Measurements from ENCODE around the gene ABI1. TPM values are rescaled to one million over a fixed set of nuclear protein-coding genes. Genes with fewer than 3 reads are reported as not detected.

Gene ABI1
- total RNA-seq, 1 experiment from 2014 or later = 79.8 TPM

- Histone ChIP-seq H3K4me3 (ENCODE audit: low read length) (no peak overlapping the region), H3K9me2 (replicated peaks; ENCODE audit: insufficient read depth, low read length) (no peaks in the 10 kb centered on the region), H3K4me1 (ENCODE audit: low read length) (peaks cover 13% of the 10 kb centered on the region), H3K4me2 (ENCODE audit: low read depth, low read length, poor library complexity, severe bottlenecking) (no peak overlapping the region), H2AFZ (ENCODE audit: low read length) (no peak overlapping the region), H3K9ac (ENCODE audit: low read length) (no peak overlapping the region), H3K27ac (ENCODE audit: low read length) (no peak overlapping the region), H3K36me3 (ENCODE audit: insufficient read depth, low read length) (no peaks in the 10 kb centered on the region), H4K20me1 (ENCODE audit: insufficient read depth, low read depth, low read length) (no peaks in the 10 kb centered on the region), H3K79me2 (ENCODE audit: low read length) (no peaks in the 10 kb centered on the region), H3K9me3 (ENCODE audit: low read length) (no peaks in the 10 kb centered on the region), H3K27me3 (ENCODE audit: low read length) (no peaks in the 10 kb centered on the region)
- peak; percentile 84 for DNase-seq
These were observed 21.0 kb upstream of the ABI1 start for GRCh38 chr10:26881600-26882331.

- Histone ChIP-seq H3K9me2 (replicated peaks; ENCODE audit: insufficient read depth, low read length) (no peaks in the 10 kb centered on the region), H2AFZ (ENCODE audit: low read length) (no peak overlapping the region), H3K4me1 (ENCODE audit: low read length) (peaks cover 13% of the 10 kb centered on the region), H4K20me1 (ENCODE audit: insufficient read depth, low read depth, low read length) (no peaks in the 10 kb centered on the region), H3K9ac (ENCODE audit: low read length) (no peak overlapping the region), H3K4me3 (ENCODE audit: low read length) (no peak overlapping the region), H3K36me3 (ENCODE audit: insufficient read depth, low read length) (no peaks in the 10 kb centered on the region), H3K9me3 (ENCODE audit: low read length) (no peaks in the 10 kb centered on the region), H3K79me2 (ENCODE audit: low read length) (no peaks in the 10 kb centered on the region), H3K27me3 (ENCODE audit: low read length) (no peaks in the 10 kb centered on the region), H3K27ac (ENCODE audit: low read length) (no peak overlapping the region), H3K4me2 (ENCODE audit: low read depth, low read length, poor library complexity, severe bottlenecking) (no peak overlapping the region)
- DNase-seq = no peak
These were observed 19.0 kb upstream of the ABI1 start for GRCh38 chr10:26879744-26880143.

GRCh38 chr10:26870766-26871165 lies 10.0 kb upstream of the ABI1 start:
- H3K36me3 ChIP-seq (ENCODE audit: insufficient read depth, low read length) = no peaks in the 10 kb centered on the region
- no peaks in the 10 kb centered on the region for H4K20me1 ChIP-seq (ENCODE audit: insufficient read depth, low read depth, low read length)
- H3K9me2 ChIP-seq (replicated peaks; ENCODE audit: insufficient read depth, low read length) = no peaks in the 10 kb centered on the region
- no peaks in the 10 kb centered on the region for H3K27me3 ChIP-seq (ENCODE audit: low read length)
- H3K9me3 ChIP-seq (ENCODE audit: low read length) = no peaks in the 10 kb centered on the region
- no peak for DNase-seq
- H3K79me2 ChIP-seq (ENCODE audit: low read length) = no peaks in the 10 kb centered on the region
- H3K4me3 ChIP-seq (ENCODE audit: low read length) = no peak overlapping the region
- no peak overlapping the region for H3K4me2 ChIP-seq (ENCODE audit: low read depth, low read length, poor library complexity, severe bottlenecking)
- no peak overlapping the region for H3K9ac ChIP-seq (ENCODE audit: low read length)
- H3K4me1 ChIP-seq (ENCODE audit: low read length) = peaks cover 10% of the 10 kb centered on the region
- no peak overlapping the region for H2AFZ ChIP-seq (ENCODE audit: low read length)
- no peak overlapping the region for H3K27ac ChIP-seq (ENCODE audit: low read length)

- Histone ChIP-seq H3K4me1 (ENCODE audit: low read length) (peaks cover 10% of the 10 kb centered on the region), H3K4me2 (ENCODE audit: low read depth, low read length, poor library complexity, severe bottlenecking) (peak overlapping the region; percentile 53), H3K27me3 (ENCODE audit: low read length) (no peaks in the 10 kb centered on the region), H3K4me3 (ENCODE audit: low read length) (peak overlapping the region; percentile 48; the same call in 1 of the 2 replicates), H3K79me2 (ENCODE audit: low read length) (no peaks in the 10 kb centered on the region), H3K27ac (ENCODE audit: low read length) (no peak overlapping the region), H3K9me3 (ENCODE audit: low read length) (no peaks in the 10 kb centered on the region), H2AFZ (ENCODE audit: low read length) (peak overlapping the region; percentile 92), H4K20me1 (ENCODE audit: insufficient read depth, low read depth, low read length) (no peaks in the 10 kb centered on the region), H3K9ac (ENCODE audit: low read length) (peak overlapping the region; percentile 24; the same call in 1 of the 2 replicates), H3K36me3 (ENCODE audit: insufficient read depth, low read length) (no peaks in the 10 kb centered on the region), H3K9me2 (replicated peaks; ENCODE audit: insufficient read depth, low read length) (no peaks in the 10 kb centered on the region)
- DNase-seq = peak; percentile 44
These were observed 8.8 kb upstream of the ABI1 start for GRCh38 chr10:26869528-26869927.

GRCh38 chr10:26863351-26864076 lies 2.8 kb upstream of the ABI1 start:
- Histone ChIP-seq H3K4me2 (ENCODE audit: low read depth, low read length, poor library complexity, severe bottlenecking) (no peak overlapping the region), H3K27me3 (ENCODE audit: low read length) (no peaks in the 10 kb centered on the region), H3K79me2 (ENCODE audit: low read length) (peaks cover 22% of the 10 kb centered on the region), H3K9me3 (ENCODE audit: low read length) (no peaks in the 10 kb centered on the region), H2AFZ (ENCODE audit: low read length) (no peak overlapping the region), H3K9me2 (replicated peaks; ENCODE audit: insufficient read depth, low read length) (no peaks in the 10 kb centered on the region), H3K9ac (ENCODE audit: low read length) (no peak overlapping the region), H3K36me3 (ENCODE audit: insufficient read depth, low read length) (no peaks in the 10 kb centered on the region), H4K20me1 (ENCODE audit: insufficient read depth, low read depth, low read length) (0 out of 2 replicates have a peak, but pooled peaks cover 5% of the 10 kb centered on the region), H3K4me1 (ENCODE audit: low read length) (peaks cover 11% of the 10 kb centered on the region), H3K4me3 (ENCODE audit: low read length) (no peak overlapping the region), H3K27ac (ENCODE audit: low read length) (no peak overlapping the region)
- DNase-seq = no peak

GRCh38 chr10:26861205-26861998 lies 644 bp upstream of the ABI1 start:
- no peak overlapping the region for H3K27ac ChIP-seq (ENCODE audit: low read length)
- H3K9ac ChIP-seq (ENCODE audit: low read length) = peak overlapping the region; percentile 43

GRCh38 chr10:26860102-26860442 lies 686 bp downstream of the ABI1 start:
- peak; percentile 80 for DNase-seq
- H3K4me1 ChIP-seq (ENCODE audit: low read length) = peaks cover 33% of the 10 kb centered on the region
- peak overlapping the region; percentile 90 for H3K4me2 ChIP-seq (ENCODE audit: low read depth, low read length, poor library complexity, severe bottlenecking)
- H3K27me3 ChIP-seq (ENCODE audit: low read length) = no peaks in the 10 kb centered on the region
- H3K36me3 ChIP-seq (ENCODE audit: insufficient read depth, low read length) = no peaks in the 10 kb centered on the region
- H3K9me2 ChIP-seq (replicated peaks; ENCODE audit: insufficient read depth, low read length) = no peaks in the 10 kb centered on the region
- peak overlapping the region; percentile 99 for H3K9ac ChIP-seq (ENCODE audit: low read length)
- peak overlapping the region; percentile 95 for H2AFZ ChIP-seq (ENCODE audit: low read length)
- H3K4me3 ChIP-seq (ENCODE audit: low read length) = peak overlapping the region; percentile 94
- H3K9me3 ChIP-seq (ENCODE audit: low read length) = no peaks in the 10 kb centered on the region
- peaks cover 56% of the 10 kb centered on the region for H3K79me2 ChIP-seq (ENCODE audit: low read length)
- H3K27ac ChIP-seq (ENCODE audit: low read length) = peak overlapping the region; percentile 92
- H4K20me1 ChIP-seq (ENCODE audit: insufficient read depth, low read depth, low read length) = 0 out of 2 replicates have a peak, but pooled peaks cover 9% of the 10 kb centered on the region

More at GRCh38 chr10:26861205-26861998, 644 bp upstream of the ABI1 start:
- Histone ChIP-seq H3K9me3 (ENCODE audit: low read length) (no peaks in the 10 kb centered on the region), H4K20me1 (ENCODE audit: insufficient read depth, low read depth, low read length) (0 out of 2 replicates have a peak, but pooled peaks cover 9% of the 10 kb centered on the region), H3K27me3 (ENCODE audit: low read length) (no peaks in the 10 kb centered on the region), H3K4me3 (ENCODE audit: low read length) (peak overlapping the region; percentile 44; the same call in 1 of the 2 replicates), H3K4me2 (ENCODE audit: low read depth, low read length, poor library complexity, severe bottlenecking) (peak overlapping the region; percentile 53), H3K36me3 (ENCODE audit: insufficient read depth, low read length) (no peaks in the 10 kb centered on the region), H2AFZ (ENCODE audit: low read length) (peak overlapping the region; percentile 94), H3K79me2 (ENCODE audit: low read length) (peaks cover 43% of the 10 kb centered on the region), H3K9me2 (replicated peaks; ENCODE audit: insufficient read depth, low read length) (no peaks in the 10 kb centered on the region), H3K4me1 (ENCODE audit: low read length) (peaks cover 31% of the 10 kb centered on the region)
- DNase-seq = no peak

All from Karpas-422 (cell line).